CD14-positive monocyte (primary cell): ENCODE measurements around the gene KMT2E. TPM values are rescaled to one million over a fixed set of nuclear protein-coding genes. Genes with fewer than 3 reads are reported as not detected.
A peak's percentile ranks its signal among the peaks of the same experiment; 100 is the strongest.

Experiments used
- DNase-seq, 3 donors: peaks; one replicate each; pipeline ENCODE4 v3.0.0-alpha.2; 2011 to 2022
- H2AFZ ChIP-seq: 2 replicates; pipeline ENCODE4 v1.6.0; 2012; ENCODE audit warnings: mild to moderate bottlenecking, low read depth, low read length, inconsistent platforms; ENCODE audit not compliant: insufficient read depth, poor library complexity, severe bottlenecking
- H3K27ac ChIP-seq, 2 donors: 1 replicate in 1 of 2; 2 replicates in 1 of 2; pipeline ENCODE4 v1.5.1; 2012 to 2013; ENCODE audit warnings: low read length in 2 of 2, control low read depth in 1 of 2, inconsistent platforms in 1 of 2, low read depth in 1 of 2, mild to moderate bottlenecking in 1 of 2
- H3K27me3 ChIP-seq, 2 donors: one replicate each; pipeline versions ENCODE4 v1.6.0 to v1.6.1; 2011 to 2013; ENCODE audit warnings: low read length in 2 of 2; ENCODE audit not compliant: control insufficient read depth in 2 of 2, insufficient read depth in 2 of 2
- H3K36me3 ChIP-seq, 2 donors: replicated peaks in 1 of 2; 1 replicate in 1 of 2; 2 replicates in 1 of 2; pipeline versions ENCODE4 v1.5.1 to v1.6.1; 2012 to 2013; ENCODE audit warnings: low read length in 2 of 2, control low read depth in 1 of 2, inconsistent platforms in 1 of 2, mild to moderate bottlenecking in 1 of 2; ENCODE audit not compliant: insufficient read depth in 2 of 2, control insufficient read depth in 1 of 2
- H3K4me1 ChIP-seq, 2 donors: 1 replicate in 1 of 2; 2 replicates in 1 of 2; pipeline versions ENCODE4 v1.5.1 to v1.6.1; 2012 to 2013; ENCODE audit warnings: low read length in 2 of 2, control low read depth in 1 of 2, inconsistent platforms in 1 of 2, mild to moderate bottlenecking in 1 of 2, moderate library complexity in 1 of 2; ENCODE audit not compliant: insufficient read depth in 2 of 2, control insufficient read depth in 1 of 2
- H3K4me2 ChIP-seq: replicated peaks from 2 replicates; pipeline ENCODE3; 2012; ENCODE audit warnings: low read length, moderate library complexity, mild to moderate bottlenecking; ENCODE audit not compliant: poor library complexity, severe bottlenecking; ENCODE audit errors: extremely low read depth
- H3K4me3 ChIP-seq, 3 experiments: fragments of 200-600 bp in 1 of 3; sonication (generic) in 1 of 3; replicated peaks in 1 of 3; 1 replicate in 2 of 3; 2 replicates in 1 of 3; pipeline ENCODE4 v1.5.1; 2011 to 2013; ENCODE audit warnings: low read length in 3 of 3, mild to moderate bottlenecking in 3 of 3, control low read depth in 2 of 3, low read depth in 2 of 3, inconsistent platforms in 1 of 3, moderate library complexity in 1 of 3
- H3K79me2 ChIP-seq: 2 replicates; pipeline ENCODE4 v1.6.0; 2012; ENCODE audit warnings: mild to moderate bottlenecking, control low read depth, inconsistent platforms, low read length, moderate library complexity; ENCODE audit not compliant: insufficient read depth
- H3K9ac ChIP-seq: 2 replicates; pipeline ENCODE4 v1.6.0; 2017; ENCODE audit warnings: low read length, mild to moderate bottlenecking; ENCODE audit not compliant: insufficient read depth, poor library complexity, severe bottlenecking
- H3K9me3 ChIP-seq, 2 donors: replicated peaks in 1 of 2; 1 replicate in 1 of 2; 2 replicates in 1 of 2; pipeline versions ENCODE4 v1.5.1 to v1.6.1; 2012 to 2013; ENCODE audit warnings: low read length in 2 of 2, control low read depth in 1 of 2; ENCODE audit not compliant: control insufficient read depth in 1 of 2, insufficient read depth in 1 of 2
- H4K20me1 ChIP-seq: 2 replicates; pipeline ENCODE4 v1.6.0; 2012; ENCODE audit warnings: mild to moderate bottlenecking, low read length, control low read depth, moderate library complexity; ENCODE audit not compliant: insufficient read depth
- H3K27ac Mint-ChIP-seq, 7 donors: one replicate each; pipeline ENCODE4 v1.8.0; 2020; ENCODE audit warnings: mild to moderate bottlenecking in 7 of 7, mixed read lengths in 7 of 7, moderate library complexity in 6 of 7, inconsistent platforms in 2 of 7
- H3K27me3 Mint-ChIP-seq, 3 donors: one replicate each; pipeline ENCODE4 v1.8.0; 2021 to 2022; ENCODE audit warnings: low read depth in 3 of 3, mild to moderate bottlenecking in 3 of 3, mixed read lengths in 3 of 3, moderate library complexity in 3 of 3, inconsistent platforms in 1 of 3
- H3K36me3 Mint-ChIP-seq, 2 donors: one replicate each; pipeline ENCODE4 v1.8.0; 2020; ENCODE audit warnings: mixed read lengths in 2 of 2, inconsistent platforms in 1 of 2, mild to moderate bottlenecking in 1 of 2
- H3K4me1 Mint-ChIP-seq: one replicate; pipeline ENCODE4 v1.8.0; 2020; ENCODE audit warnings: mild to moderate bottlenecking, mixed read lengths
- H3K4me3 Mint-ChIP-seq, 2 donors: one replicate each; pipeline ENCODE4 v1.8.0; 2020; ENCODE audit warnings: mild to moderate bottlenecking in 2 of 2, mixed read lengths in 2 of 2, moderate library complexity in 1 of 2
- H3K9me3 Mint-ChIP-seq, 7 donors: one replicate each; pipeline ENCODE4 v1.8.0; 2020 to 2022; ENCODE audit warnings: mixed read lengths in 7 of 7, mild to moderate bottlenecking in 6 of 7, moderate library complexity in 6 of 7, inconsistent platforms in 2 of 7
- WGBS: methylation state at CpG from one replicate; pipeline ENCODE4 v1.1.5; 2013; ENCODE audit warnings: missing lambda C conversion rate; ENCODE audit not compliant: insufficient coverage; 5-methylcytosine and 5-hydroxymethylcytosine counted together
- intact Hi-C, 2 donors: fragments of 100-400 bp; cut with micrococcal nuclease; formaldehyde crosslinking; loops; one replicate each; pipeline versions ENCODE4 v1.15.0 to v1.15.1; 2023
- polyA plus RNA-seq, 3 donors: library from polyadenylated mRNA; depleted of rRNA in 1 of 3; unstranded in 2 of 3; stranded (reverse) in 1 of 3; fragments of 300-500 nt in 2 of 3; fragments of >200 nt in 1 of 3; fragmentation: Illumina TruSeq in 2 of 3; gene quantifications; 1 replicate in 2 of 3; 2 replicates in 1 of 3; pipeline ENCODE4 v1.2.3, GENCODE V29; 2012 to 2021
- TF ChIP-seq, protein P1 (sequence below): fragments of 200-600 bp; IDR thresholded peaks from one replicate; pipeline ENCODE4 v1.8.0; 2022; ENCODE audit warnings: antibody characterized with exemption, mild to moderate bottlenecking

Gene KMT2E
- polyA plus RNA-seq, 3 donors, result 21.5 to 58.0 (median 33.1) TPM

- Histone ChIP-seq H4K20me1 (peaks cover 44% of the 10 kb centered on the region), H3K4me1 (peaks cover 32 to 51% of the 10 kb centered on the region in 2 donors), H3K4me3 (peak overlapping the region in 1 of 3 experiments; percentile 99), H3K9ac (peak overlapping the region; percentile 99), H3K27ac (peak overlapping the region in 1 of 2 donors; percentile 100), H3K27me3 (no peaks in the 10 kb centered on the region), H3K9me3 (no peaks in the 10 kb centered on the region), H3K36me3 (peaks cover 4 to 8% of the 10 kb centered on the region in 2 donors), H2AFZ (no peak overlapping the region), H3K4me2 (peak overlapping the region; percentile 95), H3K79me2 (peaks cover 17% of the 10 kb centered on the region)
- intact Hi-C loops, result loop anchor here in 1 of 2 donors (10.0 kb wide), 1 partner anchor 65 kb away; no protein-coding TSS in a partner anchor
- WGBS, result no CpG with 5 or more reads among the region's 9 CpGs
- TF ChIP-seq, protein P1, sequence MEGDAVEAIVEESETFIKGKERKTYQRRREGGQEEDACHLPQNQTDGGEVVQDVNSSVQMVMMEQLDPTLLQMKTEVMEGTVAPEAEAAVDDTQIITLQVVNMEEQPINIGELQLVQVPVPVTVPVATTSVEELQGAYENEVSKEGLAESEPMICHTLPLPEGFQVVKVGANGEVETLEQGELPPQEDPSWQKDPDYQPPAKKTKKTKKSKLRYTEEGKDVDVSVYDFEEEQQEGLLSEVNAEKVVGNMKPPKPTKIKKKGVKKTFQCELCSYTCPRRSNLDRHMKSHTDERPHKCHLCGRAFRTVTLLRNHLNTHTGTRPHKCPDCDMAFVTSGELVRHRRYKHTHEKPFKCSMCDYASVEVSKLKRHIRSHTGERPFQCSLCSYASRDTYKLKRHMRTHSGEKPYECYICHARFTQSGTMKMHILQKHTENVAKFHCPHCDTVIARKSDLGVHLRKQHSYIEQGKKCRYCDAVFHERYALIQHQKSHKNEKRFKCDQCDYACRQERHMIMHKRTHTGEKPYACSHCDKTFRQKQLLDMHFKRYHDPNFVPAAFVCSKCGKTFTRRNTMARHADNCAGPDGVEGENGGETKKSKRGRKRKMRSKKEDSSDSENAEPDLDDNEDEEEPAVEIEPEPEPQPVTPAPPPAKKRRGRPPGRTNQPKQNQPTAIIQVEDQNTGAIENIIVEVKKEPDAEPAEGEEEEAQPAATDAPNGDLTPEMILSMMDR, result no peak
- Mint-ChIP-seq H3K9me3 (peaks cover 0 to 5% (median 0%) of the 10 kb centered on the region in 7 donors), H3K27ac (peak overlapping the region; percentile 100), H3K4me1 (peaks cover 45% of the 10 kb centered on the region), H3K4me3 (peak overlapping the region; percentile 97 to 98), H3K36me3 (peaks cover 20 to 30% of the 10 kb centered on the region in 2 donors), H3K27me3 (peaks cover 0 to 8% (median 6%) of the 10 kb centered on the region in 3 donors)
- no peak for DNase-seq
Measured at GRCh38 chr7:105009667-105010503, 4.1 kb upstream of the KMT2E start.

DNA sequence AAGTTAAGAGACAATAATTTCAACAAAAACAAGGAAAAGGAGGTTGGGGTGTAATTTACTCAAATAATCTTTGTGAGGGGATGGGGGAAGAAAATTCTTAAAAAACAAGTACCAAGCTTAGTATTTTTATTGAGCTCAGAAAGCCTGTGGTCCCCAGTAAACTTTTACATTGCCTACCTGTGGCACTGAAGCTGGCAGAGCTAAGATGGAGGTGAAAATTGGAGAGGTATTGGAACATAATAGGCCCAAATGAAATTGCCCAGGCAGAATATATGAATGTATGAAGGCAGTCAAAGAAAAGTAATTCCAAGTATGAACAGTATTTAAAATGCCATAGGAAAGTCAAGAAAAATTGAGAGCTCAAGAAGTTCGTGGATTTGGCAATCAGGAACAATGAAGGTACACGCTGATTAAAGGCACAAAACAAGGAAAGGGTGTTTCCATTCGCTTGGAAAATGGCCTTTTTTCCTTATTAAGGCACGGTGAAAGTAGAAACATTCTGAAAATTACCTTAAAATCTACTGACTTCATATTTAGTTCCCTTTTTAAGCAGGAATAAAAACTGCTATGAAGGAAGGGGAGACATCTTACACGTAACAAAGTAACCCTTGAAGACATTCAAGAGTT, 3.4 kb upstream of the KMT2E start:
- Histone ChIP-seq H3K4me1 (peaks cover 32 to 53% of the 10 kb centered on the region in 2 donors), H3K27ac (peak overlapping the region in 1 of 2 donors; percentile 100), H3K4me2 (peak overlapping the region; percentile 95), H3K9me3 (no peaks in the 10 kb centered on the region), H4K20me1 (peaks cover 44% of the 10 kb centered on the region), H3K79me2 (peaks cover 24% of the 10 kb centered on the region), H2AFZ (peak overlapping the region; percentile 32), H3K4me3 (peak overlapping the region; percentile 87 to 100 (median 99)), H3K27me3 (no peaks in the 10 kb centered on the region), H3K9ac (peak overlapping the region; percentile 99), H3K36me3 (peaks cover under 1 to 3% of the 10 kb centered on the region in 2 donors)
- 3% methylated on average over 3 of the region's 5 CpGs for WGBS
- Mint-ChIP-seq H3K4me3 (peak overlapping the region; percentile 97 to 98), H3K36me3 (peaks cover 16 to 26% of the 10 kb centered on the region in 2 donors), H3K9me3 (peaks cover 0 to 5% (median 0%) of the 10 kb centered on the region in 7 donors), H3K27ac (peak overlapping the region; percentile 100), H3K4me1 (peaks cover 41% of the 10 kb centered on the region), H3K27me3 (peaks cover 0 to 8% (median 4%) of the 10 kb centered on the region in 3 donors)
- intact Hi-C loops, result loop anchor here in 1 of 2 donors (10.0 kb wide), 1 partner anchor 66 kb away; no protein-coding TSS in a partner anchor
- peak in 2 of 3 donors; percentile 28 to 31 for DNase-seq
- TF ChIP-seq, protein P1, result no peak
